RWPE1 (cell line): ENCODE measurements around the gene QRICH2.
"Not testable (repeated sequence)": the region's sequence is repeated elsewhere in the genome, so short reads cannot be mapped to it uniquely, and the experiment has no call there.

Experiments
- CTCF ChIA-PET: fragments of 350-600 bp; sonication (Branson Sonifier 250); formaldehyde crosslinking; extraction: SDS; loops from one replicate; lab custom pipeline; 2021; lab: Yijun Ruan, JAX
- POLR2A ChIA-PET: fragments of 400-600 bp; formaldehyde crosslinking; extraction: SDS; loops from one replicate; lab custom pipeline; 2020; ENCODE audit warnings: antibody characterized with exemption; ENCODE audit not compliant: low non-redundant PET; lab: Yijun Ruan, JAX
- DNase-seq: peaks from one replicate; pipeline ENCODE4 v3.0.0; 2012; ENCODE audit warnings: low spot score
- H3K27ac ChIP-seq: fragments of 450-650 bp; 2 replicates; pipeline ENCODE4 v1.5.1; 2017
- TF ChIP-seq, protein P1 (sequence below): fragments of 450-650 bp; conservative IDR thresholded peaks from 2 replicates; pipeline ENCODE4 v1.5.1; 2017; ENCODE audit warnings: low read depth, mild to moderate bottlenecking

Gene QRICH2

DNA sequence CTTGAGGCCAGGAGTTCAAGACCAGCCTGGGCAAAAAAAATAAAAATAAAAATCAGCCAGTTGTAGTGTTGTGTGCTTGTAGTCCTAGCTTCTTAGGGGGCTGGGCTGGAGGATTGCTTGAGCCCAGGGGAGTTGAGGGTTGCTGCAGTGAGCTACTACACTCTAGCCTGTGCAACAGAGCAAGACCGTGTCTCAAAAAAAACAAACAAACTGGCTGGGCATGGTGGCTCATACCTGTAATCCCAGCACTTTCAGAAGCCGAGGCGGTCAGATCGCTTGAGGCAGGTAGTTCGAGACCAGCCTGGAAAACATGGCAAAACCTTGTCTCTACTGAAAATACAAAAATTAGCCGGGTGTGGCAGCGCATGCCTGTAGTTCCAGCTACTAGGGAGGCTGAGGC lies 47.9 kb downstream of the QRICH2 start:
- no peak for DNase-seq
- H3K27ac ChIP-seq: no peak overlapping the region
- ChIA-PET CTCF (no interaction called here), POLR2A (no interaction called here)
- TF ChIP-seq, protein P1, sequence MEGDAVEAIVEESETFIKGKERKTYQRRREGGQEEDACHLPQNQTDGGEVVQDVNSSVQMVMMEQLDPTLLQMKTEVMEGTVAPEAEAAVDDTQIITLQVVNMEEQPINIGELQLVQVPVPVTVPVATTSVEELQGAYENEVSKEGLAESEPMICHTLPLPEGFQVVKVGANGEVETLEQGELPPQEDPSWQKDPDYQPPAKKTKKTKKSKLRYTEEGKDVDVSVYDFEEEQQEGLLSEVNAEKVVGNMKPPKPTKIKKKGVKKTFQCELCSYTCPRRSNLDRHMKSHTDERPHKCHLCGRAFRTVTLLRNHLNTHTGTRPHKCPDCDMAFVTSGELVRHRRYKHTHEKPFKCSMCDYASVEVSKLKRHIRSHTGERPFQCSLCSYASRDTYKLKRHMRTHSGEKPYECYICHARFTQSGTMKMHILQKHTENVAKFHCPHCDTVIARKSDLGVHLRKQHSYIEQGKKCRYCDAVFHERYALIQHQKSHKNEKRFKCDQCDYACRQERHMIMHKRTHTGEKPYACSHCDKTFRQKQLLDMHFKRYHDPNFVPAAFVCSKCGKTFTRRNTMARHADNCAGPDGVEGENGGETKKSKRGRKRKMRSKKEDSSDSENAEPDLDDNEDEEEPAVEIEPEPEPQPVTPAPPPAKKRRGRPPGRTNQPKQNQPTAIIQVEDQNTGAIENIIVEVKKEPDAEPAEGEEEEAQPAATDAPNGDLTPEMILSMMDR: no peak

DNA sequence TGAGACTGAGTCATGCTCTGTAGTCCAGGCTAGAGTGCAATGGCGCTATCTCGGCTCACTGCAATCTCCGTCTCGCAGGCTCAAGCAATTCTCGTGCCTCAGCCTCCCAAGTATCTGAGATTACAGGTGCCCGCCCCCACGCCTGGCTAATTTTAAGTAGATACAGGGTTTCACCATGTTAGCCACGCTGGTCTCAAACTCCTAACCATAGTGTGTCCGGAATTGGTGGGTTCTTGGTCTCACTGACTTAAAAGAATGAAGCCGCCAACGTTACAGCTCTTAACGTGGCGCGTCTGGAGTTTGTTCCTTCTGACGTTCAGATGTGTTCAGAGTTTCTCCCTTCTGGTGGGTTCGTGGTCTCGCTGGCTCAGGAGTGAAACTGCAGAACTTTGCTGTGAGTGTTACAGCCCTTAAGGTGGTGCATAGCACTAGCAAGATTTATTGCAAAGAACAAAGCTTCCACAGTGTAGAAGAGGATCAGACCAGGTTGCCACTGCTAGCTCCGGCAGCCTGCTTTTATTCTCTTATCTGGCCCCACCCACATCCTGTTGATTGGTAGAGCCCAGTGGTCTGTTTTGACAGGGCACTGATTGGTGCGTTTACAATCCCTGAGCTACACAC lies 51.5 kb downstream of the QRICH2 start:
- CTCF ChIA-PET, DNase-seq, H3K27ac ChIP-seq, POLR2A ChIA-PET: not testable (repeated sequence)

DNA sequence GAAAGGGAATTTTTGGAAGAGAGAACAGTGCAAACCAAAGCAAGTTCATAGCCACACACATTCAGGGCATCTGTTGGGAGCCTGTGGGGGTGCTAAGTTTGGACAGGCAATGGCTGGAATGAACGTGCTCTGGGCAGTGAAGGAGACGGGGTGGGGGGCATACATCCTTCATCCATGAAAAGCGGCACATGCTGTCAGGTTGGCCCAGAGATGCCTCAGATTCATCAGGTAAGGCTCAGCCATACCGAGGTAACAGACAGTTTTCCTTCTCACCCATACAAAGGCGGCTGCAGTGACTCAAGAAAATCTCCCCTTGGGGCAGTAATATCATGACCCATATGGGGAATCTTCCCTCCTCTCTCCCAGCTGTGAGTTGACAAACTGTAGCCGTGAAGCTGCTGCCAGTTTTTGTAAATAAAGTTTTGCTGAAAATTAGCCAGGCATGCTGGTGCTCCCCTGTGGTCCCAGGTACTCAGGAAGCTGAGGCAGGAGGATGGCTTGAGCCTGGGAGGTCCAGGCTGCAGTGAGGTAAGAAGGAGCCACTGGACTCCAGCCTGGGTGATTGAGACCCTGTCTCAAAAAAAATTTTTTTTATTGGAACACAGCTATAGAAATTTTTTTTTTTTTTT lies 52.2 kb downstream of the QRICH2 start:
- DNase-seq: no peak
- H3K27ac ChIP-seq: no peak overlapping the region
- ChIA-PET POLR2A (no interaction called here), CTCF (no interaction called here)
- TF ChIP-seq, protein P1: no peak

GRCh38 chr17:76254275-76254674 lies 53.8 kb downstream of the QRICH2 start:
- POLR2A ChIA-PET: no interaction called here
- no peak for DNase-seq
- H3K27ac ChIP-seq: no peak overlapping the region
- CTCF ChIA-PET: interaction anchor here (0.7 to 1.1 kb wide), 3 partner anchors 19 to 254 kb away, joined by 3 to 4 read pairs (median 3); no protein-coding TSS in a partner anchor
- TF ChIP-seq, protein P1: no peak

GRCh38 chr17:76253841-76254240 lies 54.2 kb downstream of the QRICH2 start:
- ChIA-PET CTCF (interaction anchor here (1.0 to 1.1 kb wide), 2 partner anchors 11 to 25 kb away, joined by 3 to 4 read pairs; no protein-coding TSS in a partner anchor), POLR2A (no interaction called here)
- TF ChIP-seq, protein P1: no peak
- no peak overlapping the region for H3K27ac ChIP-seq
- DNase-seq: no peak

GRCh38 chr17:76252967-76253766 lies 54.9 kb downstream of the QRICH2 start:
- DNase-seq, POLR2A ChIA-PET, H3K27ac ChIP-seq: not testable (repeated sequence)
- CTCF ChIA-PET: interaction anchor here (1.0 kb wide), 1 partner anchor 10 kb away, joined by 3 read pairs; no protein-coding TSS in a partner anchor
